Nephron (organoid): ENCODE results near the gene SLC44A1.

ENCODE experiments used
- H3K27ac Mint-ChIP-seq, 3 experiments: 2 replicates each; pipeline ENCODE4 v1.8.0; 2020; ENCODE audit warnings: mixed read lengths in 3 of 3, mild to moderate bottlenecking in 2 of 3, moderate library complexity in 1 of 3
- H3K27me3 Mint-ChIP-seq: 2 replicates; pipeline ENCODE4 v1.8.0; 2021; ENCODE audit warnings: low read depth, mild to moderate bottlenecking, moderate library complexity, mixed read lengths
- H3K36me3 Mint-ChIP-seq: 2 replicates; pipeline ENCODE4 v1.8.0; 2020; ENCODE audit warnings: low read depth, mixed read lengths
- H3K4me1 Mint-ChIP-seq: 2 replicates; pipeline ENCODE4 v1.8.0; 2020; ENCODE audit warnings: mixed read lengths
- H3K4me3 Mint-ChIP-seq, 3 experiments: 2 replicates each; pipeline ENCODE4 v1.8.0; 2020; ENCODE audit warnings: mild to moderate bottlenecking in 3 of 3, mixed read lengths in 3 of 3, moderate library complexity in 2 of 3
- H3K9me3 Mint-ChIP-seq: 2 replicates; pipeline ENCODE4 v1.8.0; 2020; ENCODE audit warnings: mixed read lengths
- CTCF ChIP-seq, 3 experiments: fragments of 200-600 bp; sonication (generic); IDR thresholded peaks; one replicate each; pipeline ENCODE4 v1.5.0; 2021; ENCODE audit warnings: antibody characterized with exemption in 3 of 3; ENCODE audit not compliant: unreplicated experiment in 3 of 3

The SLC44A1 gene

DNA sequence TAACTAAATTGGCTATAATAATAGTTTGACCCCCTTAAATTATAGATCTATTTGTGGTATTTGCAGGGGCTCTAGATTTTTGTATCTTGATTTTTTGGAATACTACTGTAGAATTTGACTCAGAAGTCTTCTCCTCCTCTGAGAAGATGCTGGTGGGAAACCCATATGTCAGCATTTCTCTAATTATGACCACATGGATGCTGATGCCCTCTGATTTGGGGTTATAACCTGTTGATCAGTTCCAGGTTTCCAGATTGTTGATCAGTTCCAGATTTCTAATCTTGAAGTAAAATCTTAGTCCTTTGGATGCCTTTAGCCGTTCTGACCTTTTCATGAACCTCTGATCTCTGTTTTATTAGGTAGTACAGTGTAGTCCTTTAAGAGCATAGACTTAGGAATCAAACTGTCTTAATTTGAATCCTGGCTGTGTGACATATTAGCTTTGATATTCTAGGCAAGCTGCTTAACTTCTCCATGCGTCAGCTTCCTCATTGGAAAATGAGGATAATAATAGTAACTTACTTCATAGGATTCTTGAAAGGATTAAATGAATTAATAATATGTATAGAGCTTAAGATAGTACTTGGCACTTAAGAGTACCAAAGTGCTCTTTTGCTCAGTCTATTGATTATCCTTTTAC, 211.5 kb downstream of the SLC44A1 start:
- Mint-ChIP-seq H3K4me3 (no peak overlapping the region), H3K4me1 (peaks cover 49% of the 10 kb centered on the region), H3K36me3 (peaks cover 13% of the 10 kb centered on the region), H3K9me3 (no peaks in the 10 kb centered on the region), H3K27ac (no peak overlapping the region), H3K27me3 (no peaks in the 10 kb centered on the region)
- no peak for TF ChIP-seq CTCF (IDR thresholded peaks at IDR 0.05; ENCODE audit: unreplicated experiment in 3 of 3)

GRCh38 chr9:105457560-105458294, 213.3 kb downstream of the SLC44A1 start:
- TF ChIP-seq CTCF (IDR thresholded peaks at IDR 0.05; ENCODE audit: unreplicated experiment in 3 of 3): no peak
- Mint-ChIP-seq H3K27me3 (no peaks in the 10 kb centered on the region), H3K36me3 (peaks cover 14% of the 10 kb centered on the region), H3K27ac (no peak overlapping the region), H3K4me1 (peaks cover 41% of the 10 kb centered on the region), H3K9me3 (no peaks in the 10 kb centered on the region), H3K4me3 (no peak overlapping the region)

- peaks cover 14% of the 10 kb centered on the region for H3K36me3 Mint-ChIP-seq
- no peaks in the 10 kb centered on the region for H3K27me3 Mint-ChIP-seq
- no peaks in the 10 kb centered on the region for H3K9me3 Mint-ChIP-seq
- no peak for TF ChIP-seq CTCF (IDR thresholded peaks at IDR 0.05; ENCODE audit: unreplicated experiment in 3 of 3)
- H3K27ac Mint-ChIP-seq: no peak overlapping the region
- peaks cover 40% of the 10 kb centered on the region for H3K4me1 Mint-ChIP-seq
- H3K4me3 Mint-ChIP-seq: no peak overlapping the region
Observed at GRCh38 chr9:105458404-105458803, 214.0 kb downstream of the SLC44A1 start.

DNA sequence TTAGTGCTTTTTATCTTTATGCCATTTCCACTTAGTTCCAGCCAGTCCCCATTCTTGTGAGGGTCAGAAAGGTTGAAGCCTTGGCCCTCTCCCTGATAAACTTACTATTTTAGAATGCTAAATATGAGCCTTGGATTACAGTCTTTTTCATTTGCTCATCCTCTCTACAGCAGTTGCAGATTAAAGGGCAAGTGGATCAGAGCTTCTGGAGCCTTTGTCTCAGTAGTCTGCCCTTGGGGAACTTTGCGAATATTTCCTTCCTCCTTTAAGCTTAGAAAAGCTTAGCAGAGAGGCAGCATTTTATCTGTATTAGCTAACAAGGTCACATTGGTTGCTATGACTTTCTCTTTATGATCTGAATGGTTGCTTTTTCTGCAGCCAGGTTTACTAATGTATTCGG, 214.9 kb downstream of the SLC44A1 start:
- Mint-ChIP-seq H3K4me1 (peaks cover 40% of the 10 kb centered on the region), H3K27me3 (no peaks in the 10 kb centered on the region)

GRCh38 chr9:105466898-105467455, 222.5 kb downstream of the SLC44A1 start:
- H3K4me1 Mint-ChIP-seq: no peaks in the 10 kb centered on the region
- H3K27ac Mint-ChIP-seq: no peak overlapping the region
- no peak overlapping the region for H3K4me3 Mint-ChIP-seq
- no peaks in the 10 kb centered on the region for H3K27me3 Mint-ChIP-seq
- peaks cover 75% of the 10 kb centered on the region for H3K36me3 Mint-ChIP-seq
- TF ChIP-seq CTCF (IDR thresholded peaks at IDR 0.05; ENCODE audit: unreplicated experiment in 3 of 3): no peak
- peaks cover 12% of the 10 kb centered on the region for H3K9me3 Mint-ChIP-seq

More for the DNA sequence above, 214.9 kb downstream of the SLC44A1 start:
- TF ChIP-seq CTCF (IDR thresholded peaks at IDR 0.05; ENCODE audit: unreplicated experiment in 3 of 3): no peak
- Mint-ChIP-seq H3K27ac (peak overlapping the region in 1 of 3 experiments; percentile 47), H3K9me3 (no peaks in the 10 kb centered on the region), H3K4me3 (no peak overlapping the region), H3K36me3 (peaks cover 20% of the 10 kb centered on the region)
